GM18909 (cell line): ENCODE measurements around the gene TEX12.

Experiments used
- ATAC-seq: cut with Tn5 transposase; IDR thresholded peaks from one replicate; pipeline ENCODE4 v1.9.1; 2021; ENCODE audit warnings: mild to moderate bottlenecking; ENCODE audit not compliant: unreplicated experiment, poor library complexity

Gene TEX12

DNA sequence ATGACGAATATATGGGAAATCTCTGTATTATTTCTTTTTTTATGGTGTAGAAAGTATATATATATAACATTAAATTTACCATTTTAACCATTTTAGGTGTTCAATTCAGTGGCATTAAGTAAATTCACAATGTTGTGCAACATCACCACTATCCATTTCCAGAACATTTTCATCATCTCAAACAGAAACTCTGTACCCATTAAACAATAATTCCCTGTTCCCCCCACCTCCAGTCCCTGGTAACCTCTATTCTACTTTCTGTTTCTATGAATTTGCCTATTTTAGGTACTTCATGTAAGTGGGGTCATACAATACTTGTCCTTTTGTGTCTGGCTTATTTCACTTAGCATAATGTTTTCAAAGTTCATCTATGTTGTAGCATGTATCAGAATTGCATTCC lies 43.7 kb downstream of the TEX12 start:
- no peak for ATAC-seq

DNA sequence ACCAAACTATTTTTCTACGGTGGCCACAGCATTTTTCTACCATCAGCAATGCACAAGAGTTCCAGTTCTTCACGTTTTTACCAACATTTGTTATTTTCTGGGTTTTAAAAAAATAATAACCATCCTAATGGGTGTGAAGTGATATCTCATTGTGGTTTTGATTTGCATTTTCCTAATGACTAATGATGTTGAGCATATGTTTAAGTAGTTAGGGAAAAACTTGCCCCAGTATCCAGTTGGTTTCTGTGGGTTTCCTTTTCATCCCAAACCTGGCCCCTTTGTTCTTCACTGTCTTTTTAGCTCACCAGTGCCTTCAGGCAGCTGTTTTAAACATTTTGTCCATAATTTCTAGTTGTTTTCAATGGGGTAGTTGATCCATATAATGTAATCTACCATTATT lies 44.4 kb downstream of the TEX12 start:
- ATAC-seq = no peak

DNA sequence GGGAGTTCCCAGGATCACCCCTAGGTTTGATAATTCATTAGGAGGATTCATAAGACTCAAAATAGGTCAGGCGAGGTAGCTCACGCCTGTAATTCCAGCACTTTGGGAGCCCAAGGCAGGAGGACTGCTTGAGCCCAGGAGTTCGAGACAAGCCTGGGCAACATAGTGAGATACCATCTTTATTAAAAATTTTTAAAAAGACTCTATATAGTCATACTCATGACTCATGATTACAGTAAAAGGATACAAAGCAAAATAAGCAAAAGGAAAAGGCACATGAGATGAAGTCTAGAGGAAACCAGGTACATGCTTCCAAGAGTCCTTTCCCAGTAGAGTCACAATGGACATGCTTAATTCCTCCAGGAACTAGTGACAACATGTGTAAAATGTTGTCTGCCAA lies 45.1 kb downstream of the TEX12 start:
- ATAC-seq = no peak

DNA sequence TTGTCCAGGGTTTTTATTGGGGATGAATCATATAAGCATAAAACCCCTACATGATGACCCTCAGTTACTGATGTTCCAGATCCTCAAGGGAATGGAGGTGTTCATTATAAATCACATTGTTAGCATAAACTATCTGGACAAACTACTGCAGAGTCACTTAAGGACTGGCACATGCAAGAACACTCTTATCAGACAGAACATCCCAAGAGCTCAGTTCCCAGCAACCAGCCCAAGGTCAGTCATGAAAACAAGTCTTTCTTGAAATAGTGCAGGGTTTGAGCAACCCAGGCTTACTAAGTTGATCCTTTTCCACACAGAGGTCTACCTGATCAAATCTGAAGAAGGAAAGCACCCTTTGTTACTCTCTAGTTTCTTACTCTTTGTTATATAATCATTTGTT lies 45.5 kb downstream of the TEX12 start:
- no peak for ATAC-seq

DNA sequence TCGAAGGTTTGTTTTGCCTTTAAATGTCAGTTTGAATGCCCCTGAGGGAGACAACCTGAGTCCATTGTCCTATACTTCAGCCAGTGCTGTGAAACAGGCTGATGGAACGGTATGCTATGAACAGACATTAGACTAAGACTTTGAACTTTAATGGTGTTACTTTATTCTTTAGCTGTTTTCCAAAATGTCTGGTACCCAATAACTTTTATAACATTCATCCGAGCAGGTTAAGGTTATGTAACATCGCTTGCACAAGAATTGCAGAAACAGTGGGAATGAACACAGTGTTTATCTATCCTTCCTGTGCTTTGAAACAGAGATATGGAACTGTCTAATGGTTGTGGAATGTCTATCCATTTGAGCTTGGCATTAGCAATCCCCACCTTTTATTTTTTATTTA lies 46.6 kb downstream of the TEX12 start:
- ATAC-seq = no peak

DNA sequence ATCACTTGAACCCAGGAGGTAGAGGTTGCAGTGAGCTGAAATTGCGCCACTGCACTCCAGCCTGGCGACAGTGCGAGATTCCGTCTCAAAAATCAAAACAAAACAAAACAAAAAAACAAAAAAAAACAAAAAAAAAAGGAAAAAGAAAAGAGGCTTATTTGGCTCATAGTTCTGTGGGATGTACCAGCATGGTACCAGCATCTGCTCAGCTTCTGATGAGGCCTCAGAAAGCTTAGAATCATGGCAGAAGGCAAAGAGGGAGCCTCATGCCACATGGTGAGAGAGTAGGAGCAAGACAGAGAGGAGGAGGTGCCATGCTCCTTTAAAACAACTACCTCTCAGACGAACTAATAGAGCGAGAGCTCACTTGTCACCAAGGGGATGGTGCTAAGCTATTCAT lies 48.4 kb downstream of the TEX12 start:
- no peak for ATAC-seq

DNA sequence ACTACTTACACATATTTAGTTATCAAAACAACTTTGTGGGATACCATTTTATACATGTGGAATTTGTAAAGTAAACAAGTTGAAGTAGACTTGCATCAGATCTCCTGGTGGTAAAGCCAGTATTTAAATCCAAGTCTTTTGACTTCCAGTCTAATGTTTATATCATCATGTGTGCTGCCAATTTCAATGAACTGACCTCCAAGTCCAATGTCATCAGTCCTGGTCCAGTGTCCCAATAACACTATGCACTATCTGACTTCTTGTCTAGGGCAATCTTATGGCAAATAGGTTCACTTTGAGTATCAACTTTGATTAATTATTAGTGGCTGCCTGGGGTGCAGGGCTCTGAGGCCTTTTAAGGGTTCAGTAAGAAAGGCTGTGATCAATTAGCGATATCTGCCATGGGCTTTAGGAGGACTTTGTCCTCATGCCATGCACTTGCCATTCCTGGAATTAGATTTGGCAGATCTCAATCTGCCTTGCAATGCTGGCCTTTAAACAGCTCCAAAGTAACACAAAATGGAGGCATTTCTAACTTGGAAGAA lies 49.5 kb downstream of the TEX12 start:
- no peak for ATAC-seq

DNA sequence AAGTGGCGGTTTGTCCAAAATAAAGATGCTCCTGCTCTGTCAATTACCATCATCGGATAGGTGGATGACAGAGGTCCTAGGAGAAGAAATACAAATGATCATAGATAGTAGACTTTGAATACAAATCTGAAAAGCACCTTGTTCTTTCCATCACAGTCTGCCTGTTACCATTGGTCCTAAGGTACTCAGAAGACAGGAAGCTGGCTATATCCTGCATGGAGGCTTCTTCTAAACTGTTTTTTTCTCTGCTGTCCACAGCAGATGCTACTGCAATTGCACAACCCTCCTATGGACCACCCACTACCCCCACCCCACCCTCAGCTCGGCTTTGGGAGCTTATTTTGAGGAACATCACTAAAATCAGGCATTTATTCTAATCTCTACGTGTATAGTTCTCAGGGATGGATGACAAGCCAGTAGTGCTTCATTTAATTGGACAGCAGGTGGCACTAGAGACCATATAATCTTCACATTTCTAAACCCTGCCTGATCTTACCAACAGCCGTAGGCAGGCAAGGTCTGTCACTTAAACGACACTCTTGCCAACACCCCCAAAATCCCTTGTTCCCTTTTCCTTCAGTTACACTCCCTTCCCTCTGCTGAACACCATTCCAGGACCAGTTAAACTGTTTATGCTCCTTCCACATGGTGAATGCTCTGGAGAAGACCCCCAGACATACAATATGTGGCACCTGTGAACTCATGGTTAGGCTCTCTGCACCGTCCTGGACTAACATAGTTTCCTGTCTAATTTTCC lies 52.5 kb downstream of the TEX12 start:
- ATAC-seq = peak; percentile 91

DNA sequence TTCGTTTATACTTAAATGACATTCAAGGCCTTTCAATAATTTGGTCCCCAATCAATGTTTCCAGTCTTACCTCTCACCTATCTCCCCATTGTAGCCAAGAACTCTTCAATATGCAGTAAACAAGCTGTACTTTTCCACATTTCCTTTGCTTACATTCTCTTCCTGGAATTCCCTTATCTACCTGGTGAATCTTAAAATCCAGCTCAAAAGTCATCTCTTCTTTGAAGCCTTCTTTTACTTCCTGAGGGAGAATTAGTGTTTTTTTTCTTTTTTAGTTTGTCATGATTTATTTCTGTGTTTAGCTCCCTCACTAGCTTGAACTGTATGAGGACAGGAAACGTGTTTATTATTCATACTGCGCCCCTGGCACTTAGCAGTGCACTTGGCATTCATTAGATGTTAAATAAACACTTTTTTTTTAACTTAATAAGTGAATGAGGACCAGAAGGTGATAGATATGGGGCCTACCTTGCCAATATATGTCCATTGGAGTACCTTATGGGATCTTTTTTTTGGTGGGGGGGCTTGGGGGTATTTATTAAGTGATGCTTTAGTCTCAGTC lies 54.2 kb downstream of the TEX12 start:
- no peak for ATAC-seq
